ENCODE results near the gene USF3. TPM values are rescaled to one million over a fixed set of nuclear protein-coding genes. Genes with fewer than 3 reads are reported as not detected.

The USF3 gene
- total and polyA plus RNA-seq, 5 donors, result 6.3 to 15.4 (median 14.0) TPM

DNA sequence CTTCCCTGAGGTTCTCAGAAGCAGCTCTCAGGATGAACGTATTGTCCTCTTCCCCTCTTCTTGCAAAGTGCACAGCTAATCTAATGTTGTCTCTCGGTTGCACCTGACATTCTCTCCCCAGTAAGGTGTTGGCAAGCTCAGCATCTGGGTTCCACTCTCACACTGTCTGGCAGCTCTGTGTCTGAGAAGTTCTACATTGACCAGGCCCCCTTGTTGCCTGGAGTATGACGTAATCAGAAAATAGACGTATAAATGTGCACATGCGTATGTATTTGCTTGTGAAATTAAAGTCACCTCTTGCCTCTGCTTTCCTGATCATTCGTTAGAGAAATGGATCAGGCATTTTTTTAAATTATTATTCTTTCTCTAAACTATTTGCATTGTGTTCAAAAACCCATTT lies 67.7 kb downstream of the USF3 start:
- WGBS, result 92% methylated on average over 6 of the region's 6 CpGs
- ATAC-seq (no peak), DNase-seq (no peak)
- H3K27ac ChIP-seq (ENCODE audit: low read length), result no peak overlapping the region
- intact Hi-C loops (cut with DNase I), result loop anchor here in 3 of 4 donors (5.0 to 10.0 kb wide), 2 partner anchors 131 to 134 kb away; no protein-coding TSS in a partner anchor
- no peak overlapping the region for H3K4me3 ChIP-seq (ENCODE audit: low read length)
- H3K27me3 ChIP-seq (ENCODE audit: control insufficient read depth, insufficient read depth), result no peaks in the 10 kb centered on the region
- H3K4me1 ChIP-seq (ENCODE audit: control insufficient read depth, insufficient read depth, low read length), result peaks cover 2% of the 10 kb centered on the region
- no peaks in the 10 kb centered on the region for H3K9me3 ChIP-seq (ENCODE audit: control insufficient read depth, low read length)

DNA sequence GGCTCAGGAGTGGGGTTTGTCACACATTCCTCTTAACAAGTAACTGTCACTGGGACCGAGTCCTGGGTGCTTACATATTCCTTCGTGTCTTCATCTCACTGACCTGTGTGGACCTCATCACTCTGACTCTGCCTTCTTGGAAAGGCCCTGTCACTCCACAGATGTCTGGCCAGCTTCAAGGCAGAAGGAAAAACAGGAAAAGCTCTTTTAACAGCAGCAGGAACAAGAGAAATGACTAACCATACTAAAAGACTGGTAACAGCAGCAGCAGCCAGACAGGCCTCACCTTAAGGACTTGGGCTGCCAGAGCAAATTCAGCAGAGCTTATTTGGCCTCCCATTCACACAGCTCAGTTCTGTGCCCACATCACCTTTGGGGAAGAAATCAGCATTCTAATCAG lies 68.1 kb downstream of the USF3 start:
- H3K4me3 ChIP-seq (ENCODE audit: low read length), result no peak overlapping the region
- H3K27ac ChIP-seq (ENCODE audit: low read length), result no peak overlapping the region
- peaks cover 2% of the 10 kb centered on the region for H3K4me1 ChIP-seq (ENCODE audit: control insufficient read depth, insufficient read depth, low read length)
- intact Hi-C loops (cut with DNase I), result loop anchor here in 3 of 4 donors (5.0 to 10.0 kb wide), 2 partner anchors 131 to 134 kb away; no protein-coding TSS in a partner anchor
- H3K9me3 ChIP-seq (ENCODE audit: control insufficient read depth, low read length), result no peaks in the 10 kb centered on the region
- WGBS, result 81% methylated on average over 2 of the region's 2 CpGs
- no peaks in the 10 kb centered on the region for H3K27me3 ChIP-seq (ENCODE audit: control insufficient read depth, insufficient read depth)
- ATAC-seq (no peak), DNase-seq (no peak)

DNA sequence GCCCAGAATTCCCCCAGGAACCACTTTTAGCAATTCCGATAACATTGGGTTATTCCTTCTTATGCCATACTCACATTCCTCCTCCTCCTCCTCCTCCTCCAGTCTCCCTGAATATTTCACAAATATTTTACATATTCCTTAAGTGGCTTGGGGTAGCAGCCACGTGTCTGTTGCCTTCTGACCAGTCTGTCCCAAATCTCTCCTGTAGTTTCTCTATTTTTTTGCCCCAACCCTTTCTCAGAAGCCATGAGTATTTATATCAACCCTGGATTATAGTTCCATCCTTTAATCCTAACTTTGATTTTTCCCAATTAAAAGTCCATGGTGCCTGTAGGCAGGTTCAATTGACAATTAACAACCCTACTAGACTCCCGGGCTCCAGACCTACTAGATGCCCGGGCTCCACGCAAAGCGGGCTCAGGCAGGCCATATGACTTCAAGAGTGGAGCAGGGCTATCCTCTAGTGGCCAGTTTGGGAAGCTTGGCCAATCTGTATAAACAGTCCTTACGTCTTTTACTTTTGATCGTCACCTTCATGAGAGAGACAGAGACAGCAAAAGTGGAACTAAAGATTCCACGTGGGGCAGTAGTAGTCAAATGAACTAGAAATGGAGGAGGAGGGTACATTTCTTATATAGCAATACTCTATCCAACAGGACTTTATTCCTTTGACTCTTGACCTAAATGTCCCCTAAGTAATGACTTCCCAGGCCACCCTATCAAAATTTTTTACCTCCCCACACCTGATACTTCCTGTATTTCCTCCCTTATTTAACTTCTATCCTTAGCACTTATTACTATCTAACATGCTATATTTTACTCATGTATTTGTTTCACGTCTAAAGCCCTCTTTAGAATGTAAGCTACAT lies 69.7 kb downstream of the USF3 start:
- no peak overlapping the region for H3K27ac ChIP-seq (ENCODE audit: low read length)

DNA sequence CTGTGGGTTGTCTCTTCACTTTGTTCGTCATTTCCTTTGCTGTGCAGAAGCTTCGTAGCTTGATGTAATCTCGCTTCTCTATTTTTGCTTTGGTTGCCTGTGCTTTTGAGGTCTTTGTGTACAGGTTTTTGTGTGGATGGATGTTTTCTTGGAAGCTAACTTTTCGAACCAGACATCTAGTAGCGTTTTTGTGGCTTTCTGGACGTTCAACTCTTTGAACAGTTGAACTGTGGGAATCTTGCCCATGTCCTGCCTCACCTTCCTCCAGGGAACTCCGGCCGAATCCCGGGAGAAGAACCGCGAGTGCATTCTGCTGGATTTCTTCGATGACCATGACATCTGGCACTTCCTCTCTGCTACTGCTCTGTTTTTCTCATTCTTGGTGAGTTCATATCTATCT lies 70.6 kb downstream of the USF3 start:
- no peak for ATAC-seq
- 49% methylated on average over 12 of the region's 12 CpGs for WGBS
- Histone ChIP-seq H3K4me1 (ENCODE audit: control insufficient read depth, insufficient read depth, low read length) (peaks cover 2% of the 10 kb centered on the region), H3K4me3 (ENCODE audit: low read length) (no peak overlapping the region), H3K27ac (ENCODE audit: low read length) (no peak overlapping the region), H3K27me3 (ENCODE audit: control insufficient read depth, insufficient read depth) (no peaks in the 10 kb centered on the region), H3K9me3 (ENCODE audit: control insufficient read depth, low read length) (no peaks in the 10 kb centered on the region)
- intact Hi-C loops (cut with DNase I), result loop anchor here in 3 of 4 donors (5.0 to 10.0 kb wide), 2 partner anchors 129 to 131 kb away; no protein-coding TSS in a partner anchor
- DNase-seq, result no peak

More for the DNA sequence above, 69.7 kb downstream of the USF3 start:
- intact Hi-C loops (cut with DNase I), result loop anchor here in 3 of 4 donors (5.0 to 10.0 kb wide), 2 partner anchors 129 to 132 kb away; no protein-coding TSS in a partner anchor
- 22% methylated on average over 10 of the region's 10 CpGs for WGBS
- H3K4me1 ChIP-seq (ENCODE audit: control insufficient read depth, insufficient read depth, low read length), result peaks cover 2% of the 10 kb centered on the region
- peak overlapping the region; percentile 32 for H3K4me3 ChIP-seq (ENCODE audit: low read length)
- H3K9me3 ChIP-seq (ENCODE audit: control insufficient read depth, low read length), result no peaks in the 10 kb centered on the region
- ATAC-seq (peak; percentile 90 to 94), DNase-seq (peak; percentile 52 to 78 (median 53))
- no peaks in the 10 kb centered on the region for H3K27me3 ChIP-seq (ENCODE audit: control insufficient read depth, insufficient read depth)

DNA sequence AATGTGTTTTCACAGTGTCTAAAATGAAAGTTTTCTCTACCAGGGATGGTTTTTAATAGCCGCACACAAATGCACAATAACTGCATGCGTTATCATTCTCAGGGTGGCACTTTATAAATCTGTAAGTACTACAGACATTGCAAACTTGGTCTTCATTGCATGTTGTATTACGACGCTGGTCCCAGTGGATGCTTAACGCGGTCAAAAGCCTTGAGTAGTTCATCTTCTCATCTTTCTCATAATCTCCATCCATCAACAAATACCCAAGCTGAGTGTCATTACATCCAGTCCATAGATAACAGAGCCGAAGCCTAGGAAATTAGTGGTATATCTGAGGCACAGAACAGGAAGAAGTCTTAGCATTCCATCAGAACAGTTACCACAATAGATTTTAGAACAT lies 72.6 kb downstream of the USF3 start:
- WGBS, result 84% methylated on average over 7 of the region's 7 CpGs
- intact Hi-C loops (cut with DNase I), result loop anchor here in 2 of 4 donors (10.0 kb wide), 1 partner anchor 129 kb away; no protein-coding TSS in a partner anchor
- no peak for ATAC-seq

DNA sequence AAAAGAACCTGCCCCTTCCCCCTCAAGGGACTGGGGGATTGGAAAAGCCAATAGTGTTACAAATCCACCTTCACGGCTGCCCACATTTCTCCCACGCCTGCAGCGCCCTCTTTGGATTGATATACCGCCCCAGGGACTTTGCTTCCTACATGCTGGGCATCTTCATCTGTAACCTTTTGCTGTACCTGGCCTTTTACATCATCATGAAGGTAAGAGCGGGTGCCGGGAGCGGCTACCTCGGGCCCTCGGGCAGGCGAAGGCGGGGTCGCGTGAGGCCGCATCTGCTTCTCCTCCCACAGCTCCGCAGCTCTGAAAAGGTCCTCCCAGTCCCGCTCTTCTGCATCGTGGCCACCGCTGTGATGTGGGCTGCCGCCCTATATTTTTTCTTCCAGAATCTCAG lies 73.1 kb downstream of the USF3 start:
- Histone ChIP-seq H3K27ac (ENCODE audit: low read length) (no peak overlapping the region), H3K4me1 (ENCODE audit: control insufficient read depth, insufficient read depth, low read length) (no peaks in the 10 kb centered on the region), H3K4me3 (ENCODE audit: low read length) (no peak overlapping the region), H3K27me3 (ENCODE audit: control insufficient read depth, insufficient read depth) (no peaks in the 10 kb centered on the region), H3K9me3 (ENCODE audit: control insufficient read depth, low read length) (no peaks in the 10 kb centered on the region)
- intact Hi-C loops (cut with DNase I), result loop anchor here in 2 of 4 donors (10.0 kb wide), 1 partner anchor 129 kb away; no protein-coding TSS in a partner anchor
- no peak for ATAC-seq
- no peak for DNase-seq
- WGBS, result 32% methylated on average over 19 of the region's 19 CpGs

More for the DNA sequence above, 72.6 kb downstream of the USF3 start:
- Histone ChIP-seq H3K9me3 (ENCODE audit: control insufficient read depth, low read length) (no peaks in the 10 kb centered on the region), H3K4me1 (ENCODE audit: control insufficient read depth, insufficient read depth, low read length) (no peaks in the 10 kb centered on the region), H3K27ac (ENCODE audit: low read length) (no peak overlapping the region), H3K4me3 (ENCODE audit: low read length) (no peak overlapping the region), H3K27me3 (ENCODE audit: control insufficient read depth, insufficient read depth) (no peaks in the 10 kb centered on the region)
- no peak for DNase-seq

DNA sequence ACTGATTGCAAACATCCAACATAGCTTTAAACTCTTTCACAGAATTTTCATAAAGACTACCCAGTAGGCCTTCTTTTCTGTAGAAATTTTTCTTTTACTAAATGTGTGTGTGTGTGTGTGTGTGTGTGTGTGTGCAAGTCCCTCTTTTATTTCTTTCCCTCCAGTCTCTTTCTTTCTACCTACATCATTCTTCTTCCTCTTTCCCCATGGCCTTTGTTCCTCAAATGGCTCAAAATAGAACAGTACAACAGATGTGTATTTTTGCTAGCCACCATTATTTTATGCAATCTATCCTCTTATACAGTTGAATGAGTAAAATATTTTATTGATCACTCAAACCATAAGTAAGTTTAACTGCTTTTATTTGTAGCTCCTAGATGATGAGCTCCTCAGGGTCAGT lies 76.4 kb downstream of the USF3 start:
- Histone ChIP-seq H3K27ac (ENCODE audit: low read length) (no peak overlapping the region), H3K4me3 (ENCODE audit: low read length) (no peak overlapping the region), H3K4me1 (ENCODE audit: control insufficient read depth, insufficient read depth, low read length) (no peaks in the 10 kb centered on the region), H3K27me3 (ENCODE audit: control insufficient read depth, insufficient read depth) (no peaks in the 10 kb centered on the region), H3K9me3 (ENCODE audit: control insufficient read depth, low read length) (no peaks in the 10 kb centered on the region)
- ATAC-seq (no peak), DNase-seq (no peak)
- intact Hi-C loops (cut with DNase I), result loop anchor here in 2 of 4 donors (10.0 kb wide), 1 partner anchor 125 kb away; no protein-coding TSS in a partner anchor

DNA sequence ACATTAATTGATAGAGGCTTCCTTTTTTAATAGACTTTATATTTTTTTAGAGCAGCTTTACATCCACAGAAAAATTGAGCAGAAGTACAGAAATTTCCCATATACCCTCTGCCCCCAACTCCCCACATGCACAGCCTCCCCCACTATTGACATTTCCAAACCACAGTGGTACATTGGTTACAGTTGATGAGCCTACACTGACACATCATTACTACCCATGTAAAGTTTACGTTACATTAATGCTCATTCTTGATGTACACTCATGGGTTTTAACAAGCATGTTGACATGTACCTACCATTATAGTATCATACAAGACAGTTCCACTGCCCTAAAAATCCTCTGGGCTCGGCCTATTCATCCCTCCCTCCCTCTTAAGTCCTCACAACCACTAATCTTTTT lies 78.7 kb downstream of the USF3 start:
- DNase-seq (no peak), ATAC-seq (no peak)
- no peaks in the 10 kb centered on the region for H3K27me3 ChIP-seq (ENCODE audit: control insufficient read depth, insufficient read depth)
- H3K9me3 ChIP-seq (ENCODE audit: control insufficient read depth, low read length), result no peaks in the 10 kb centered on the region
- H3K4me1 ChIP-seq (ENCODE audit: control insufficient read depth, insufficient read depth, low read length), result peaks cover 2% of the 10 kb centered on the region
- 90% methylated on average over 2 of the region's 2 CpGs for WGBS
- no peak overlapping the region for H3K4me3 ChIP-seq (ENCODE audit: low read length)
- H3K27ac ChIP-seq (ENCODE audit: low read length), result no peak overlapping the region
- intact Hi-C loops (cut with DNase I), result loop anchor here in 1 of 4 donors (2.0 kb wide), 1 partner anchor 77 kb away; no protein-coding TSS in a partner anchor

DNA sequence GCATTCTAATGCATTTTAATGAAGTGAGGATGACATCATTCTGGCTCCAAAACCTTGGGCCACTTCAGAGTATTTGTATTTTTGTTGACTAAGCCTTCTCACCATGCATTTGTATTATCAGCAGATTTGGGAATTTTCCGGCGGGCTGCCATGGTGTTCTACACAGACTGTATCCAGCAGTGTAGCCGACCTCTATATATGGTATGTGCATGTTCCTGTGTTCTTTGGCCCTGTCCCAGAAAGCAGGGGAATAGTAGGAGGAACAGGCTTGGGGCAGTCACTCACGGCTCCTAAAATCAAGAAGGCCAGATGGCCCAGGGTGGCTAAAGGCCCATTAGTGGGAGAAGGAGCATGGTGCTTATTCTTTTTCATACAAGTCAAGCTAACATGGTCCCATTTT lies 80.5 kb downstream of the USF3 start:
- 52% methylated on average over 4 of the region's 4 CpGs for WGBS
- ATAC-seq, result peak; percentile 56 to 68
- H3K9me3 ChIP-seq (ENCODE audit: control insufficient read depth, low read length), result no peaks in the 10 kb centered on the region
- H3K27me3 ChIP-seq (ENCODE audit: control insufficient read depth, insufficient read depth), result no peaks in the 10 kb centered on the region
- intact Hi-C loops (cut with DNase I), result no loop called here
- H3K27ac ChIP-seq (ENCODE audit: low read length), result no peak overlapping the region
- peaks cover 2% of the 10 kb centered on the region for H3K4me1 ChIP-seq (ENCODE audit: control insufficient read depth, insufficient read depth, low read length)
- peak in 2 of 3 donors; percentile 49 to 71 for DNase-seq
- H3K4me3 ChIP-seq (ENCODE audit: low read length), result no peak overlapping the region

DNA sequence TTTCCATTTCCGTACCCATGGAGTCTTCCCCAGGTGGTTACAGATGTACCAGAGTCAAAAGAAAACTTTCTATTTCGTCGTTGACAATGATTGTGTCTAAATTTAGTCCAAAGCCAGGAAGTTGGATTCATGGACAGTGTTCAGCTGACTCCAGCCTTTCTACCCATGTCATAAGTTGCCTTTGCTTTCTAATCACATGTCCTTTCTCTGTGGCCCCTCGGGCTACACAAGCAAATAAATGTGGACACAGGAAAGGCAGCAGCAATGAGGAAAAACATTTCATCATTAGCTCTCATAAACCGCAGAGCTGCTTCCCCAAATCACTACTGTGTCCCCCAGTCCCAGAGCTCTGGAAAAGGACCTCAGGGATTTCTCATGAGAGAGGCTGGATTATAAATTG lies 82.0 kb downstream of the USF3 start:
- no peak overlapping the region for H3K4me3 ChIP-seq (ENCODE audit: low read length)
- no peak overlapping the region for H3K27ac ChIP-seq (ENCODE audit: low read length)
- H3K4me1 ChIP-seq (ENCODE audit: control insufficient read depth, insufficient read depth, low read length), result peaks cover 2% of the 10 kb centered on the region
- no peaks in the 10 kb centered on the region for H3K9me3 ChIP-seq (ENCODE audit: control insufficient read depth, low read length)
- no peak for DNase-seq
- no peaks in the 10 kb centered on the region for H3K27me3 ChIP-seq (ENCODE audit: control insufficient read depth, insufficient read depth)
- peak; percentile 59 to 62 for ATAC-seq
- WGBS, result 34% methylated on average over 5 of the region's 5 CpGs
- intact Hi-C loops (cut with DNase I), result no loop called here

DNA sequence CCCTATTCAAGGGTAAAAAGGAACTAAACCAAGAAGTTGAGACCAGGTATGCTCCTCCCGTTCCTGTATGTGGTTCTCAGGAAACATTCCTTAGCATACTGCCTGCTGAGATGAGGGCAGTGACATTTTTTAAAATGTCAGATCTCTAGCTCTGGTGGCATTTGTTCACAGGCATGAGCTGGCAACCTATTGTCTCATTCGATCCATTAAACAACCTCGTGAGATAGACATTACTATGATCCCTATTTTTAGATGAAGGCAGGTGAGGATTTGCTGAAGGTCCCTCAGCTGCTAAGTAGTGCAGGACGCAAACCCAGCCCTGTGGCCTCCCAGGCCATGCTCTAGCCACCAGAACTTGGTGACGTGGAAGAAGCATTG lies 89.2 kb downstream of the USF3 start:
- intact Hi-C loops (cut with DNase I), result no loop called here
- DNase-seq (no peak), ATAC-seq (no peak)
- Histone ChIP-seq H3K9me3 (ENCODE audit: control insufficient read depth, low read length) (no peaks in the 10 kb centered on the region), H3K4me1 (ENCODE audit: control insufficient read depth, insufficient read depth, low read length) (no peaks in the 10 kb centered on the region), H3K4me3 (ENCODE audit: low read length) (no peak overlapping the region), H3K27me3 (ENCODE audit: control insufficient read depth, insufficient read depth) (no peaks in the 10 kb centered on the region), H3K27ac (ENCODE audit: low read length) (no peak overlapping the region)
- WGBS, result 72% methylated on average over 5 of the region's 5 CpGs
